ENCODE measurements around the gene MAGI2.

MAGI2 gene

DNA sequence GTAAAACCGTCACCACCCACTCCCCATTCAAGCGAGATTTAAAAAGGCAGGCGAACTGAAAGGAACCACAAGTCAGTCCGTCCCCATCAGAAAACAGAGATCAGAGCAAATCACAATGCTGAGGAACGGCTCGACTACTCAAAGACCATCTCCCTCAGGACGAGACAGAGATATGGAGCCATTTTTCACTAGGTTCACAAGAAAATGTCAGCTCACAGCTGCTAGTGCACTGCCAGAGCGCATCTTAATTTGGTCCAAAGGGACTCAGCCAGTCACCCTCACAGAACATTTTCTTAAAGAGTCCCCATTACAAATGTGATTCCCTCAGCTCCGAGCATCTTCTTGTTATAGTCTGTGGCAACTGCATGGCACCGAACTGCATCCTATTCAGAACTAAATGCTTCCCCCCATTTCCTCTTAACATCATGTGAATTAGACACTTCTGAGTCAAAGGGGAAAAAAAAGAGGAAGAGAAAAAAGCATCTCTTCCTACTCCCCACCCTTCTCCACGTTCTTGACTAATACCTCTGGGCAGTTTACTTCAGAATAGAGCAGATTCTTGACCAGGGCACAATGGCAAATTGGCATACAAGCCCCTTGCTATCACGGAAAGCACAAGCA is 683.9 kb downstream of the MAGI2 start:
- H3K27ac ChIP-seq, result no peak overlapping the region
- TF ChIP-seq, protein P1, sequence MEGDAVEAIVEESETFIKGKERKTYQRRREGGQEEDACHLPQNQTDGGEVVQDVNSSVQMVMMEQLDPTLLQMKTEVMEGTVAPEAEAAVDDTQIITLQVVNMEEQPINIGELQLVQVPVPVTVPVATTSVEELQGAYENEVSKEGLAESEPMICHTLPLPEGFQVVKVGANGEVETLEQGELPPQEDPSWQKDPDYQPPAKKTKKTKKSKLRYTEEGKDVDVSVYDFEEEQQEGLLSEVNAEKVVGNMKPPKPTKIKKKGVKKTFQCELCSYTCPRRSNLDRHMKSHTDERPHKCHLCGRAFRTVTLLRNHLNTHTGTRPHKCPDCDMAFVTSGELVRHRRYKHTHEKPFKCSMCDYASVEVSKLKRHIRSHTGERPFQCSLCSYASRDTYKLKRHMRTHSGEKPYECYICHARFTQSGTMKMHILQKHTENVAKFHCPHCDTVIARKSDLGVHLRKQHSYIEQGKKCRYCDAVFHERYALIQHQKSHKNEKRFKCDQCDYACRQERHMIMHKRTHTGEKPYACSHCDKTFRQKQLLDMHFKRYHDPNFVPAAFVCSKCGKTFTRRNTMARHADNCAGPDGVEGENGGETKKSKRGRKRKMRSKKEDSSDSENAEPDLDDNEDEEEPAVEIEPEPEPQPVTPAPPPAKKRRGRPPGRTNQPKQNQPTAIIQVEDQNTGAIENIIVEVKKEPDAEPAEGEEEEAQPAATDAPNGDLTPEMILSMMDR (conservative IDR thresholded peaks at IDR 0.05), result no peak

GRCh38 chr7:78768859-78769258 is 684.6 kb downstream of the MAGI2 start:
- TF ChIP-seq, protein P1 (conservative IDR thresholded peaks at IDR 0.05), result no peak
- H3K27ac ChIP-seq, result no peak overlapping the region

DNA sequence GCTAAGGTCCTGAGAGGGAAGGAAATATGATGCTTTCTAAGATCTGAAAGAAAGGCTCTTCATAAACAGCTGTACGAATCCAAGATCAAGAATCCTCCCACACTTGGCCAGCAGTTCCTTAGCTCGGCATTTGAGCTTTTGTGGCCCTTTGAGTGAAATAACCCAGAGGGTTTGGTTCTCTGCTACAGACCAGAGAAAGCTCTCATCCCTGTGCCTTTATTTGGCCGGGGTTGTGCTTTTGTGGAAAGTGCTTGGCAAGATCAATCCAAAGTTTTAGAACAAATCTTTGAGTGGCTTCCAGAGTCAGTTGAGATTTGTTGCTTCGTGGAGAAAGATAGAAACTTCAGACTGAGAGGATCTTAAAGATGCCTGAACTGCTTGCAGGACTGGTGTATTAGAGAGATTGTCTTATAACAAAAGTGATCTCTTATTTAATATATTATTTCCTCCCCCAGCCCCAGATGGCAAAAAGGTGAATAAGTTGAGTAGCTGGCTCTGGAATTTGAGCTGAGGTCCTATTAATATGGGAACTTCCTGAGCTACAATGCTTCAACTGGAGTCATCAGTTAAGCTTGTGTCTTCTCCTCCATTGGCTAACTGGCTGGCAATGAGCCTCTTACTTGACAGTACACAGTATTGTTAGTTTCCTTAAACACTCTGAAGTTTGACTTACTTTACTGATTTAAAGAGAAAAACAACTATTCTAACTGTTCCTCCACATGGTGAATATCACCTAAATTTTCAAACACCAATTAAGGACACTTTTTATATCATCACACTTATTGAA is 687.3 kb downstream of the MAGI2 start:
- TF ChIP-seq, protein P1 (conservative IDR thresholded peaks at IDR 0.05), result no peak
- H3K27ac ChIP-seq, result no peak overlapping the region

- no peak overlapping the region for H3K27ac ChIP-seq
- TF ChIP-seq, protein P1 (conservative IDR thresholded peaks at IDR 0.05), result no peak
Measured at GRCh38 chr7:78764571-78764970, 688.9 kb downstream of the MAGI2 start.

GRCh38 chr7:78762625-78763024 is 690.8 kb downstream of the MAGI2 start:
- H3K27ac ChIP-seq, result no peak overlapping the region
- TF ChIP-seq, protein P1 (conservative IDR thresholded peaks at IDR 0.05), result no peak

DNA sequence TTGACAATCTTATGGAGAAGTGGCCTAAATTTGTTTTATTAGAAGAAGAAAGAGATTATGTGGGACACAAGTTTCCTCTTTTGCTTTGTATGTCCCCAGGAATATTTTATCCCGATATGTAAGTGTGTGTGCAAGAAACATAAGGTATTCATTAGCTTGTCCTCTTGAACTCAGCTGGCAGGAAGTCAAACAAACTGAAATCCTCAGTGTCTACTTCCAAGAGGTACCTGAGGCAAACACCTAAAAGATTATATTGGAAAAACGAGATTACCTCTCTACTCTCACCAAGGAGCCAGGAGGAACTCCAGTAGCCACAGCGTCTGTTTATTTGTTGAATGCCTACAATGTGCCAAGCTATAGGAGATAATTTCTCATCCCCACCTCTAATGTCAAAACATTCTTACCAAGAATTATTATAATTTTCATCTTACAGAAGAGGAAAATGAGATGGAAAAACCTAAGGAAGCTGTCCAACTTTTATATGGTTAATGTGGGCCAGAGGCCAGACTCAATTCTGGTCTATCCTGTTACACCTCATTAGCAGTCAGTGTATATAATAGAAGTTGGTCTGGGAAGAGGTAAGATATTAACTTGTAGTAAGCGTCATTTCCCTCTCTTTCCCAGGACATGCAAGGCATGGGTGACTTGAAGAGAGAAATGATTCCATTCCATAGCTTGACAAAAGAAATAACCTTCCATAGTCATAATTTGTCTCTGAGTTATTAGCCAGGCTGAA is 692.7 kb downstream of the MAGI2 start:
- TF ChIP-seq, protein P1 (conservative IDR thresholded peaks at IDR 0.05), result no peak

GRCh38 chr7:78752554-78752953 is 700.9 kb downstream of the MAGI2 start:
- TF ChIP-seq, protein P1 (conservative IDR thresholded peaks at IDR 0.05), result no peak
- H3K27ac ChIP-seq, result no peak overlapping the region

More for the DNA sequence above, 692.7 kb downstream of the MAGI2 start:
- peak overlapping the region; percentile 81 for H3K27ac ChIP-seq
